ENCODE data around the gene OGFOD1.

OGFOD1 gene

GRCh38 chr16:56451753-56452689 is 667 bp downstream of the OGFOD1 start:
- DNase-seq (ENCODE audit: low read depth): peak; percentile 31
- peak overlapping the region; percentile 89 for H3K4me3 ChIP-seq (replicated peaks; ENCODE audit: low read depth, low read length)
- no peak for TF ChIP-seq CTCF (IDR thresholded peaks at IDR 0.05; ENCODE audit: low read length, missing control alignments)

- no peak for TF ChIP-seq CTCF (IDR thresholded peaks at IDR 0.05; ENCODE audit: low read length, missing control alignments)
- no peak for DNase-seq (ENCODE audit: low read depth)
- H3K4me3 ChIP-seq (replicated peaks; ENCODE audit: low read depth, low read length): no peak overlapping the region
These were observed 6.6 kb downstream of the OGFOD1 start for GRCh38 chr16:56457927-56458470.

- TF ChIP-seq CTCF (IDR thresholded peaks at IDR 0.05; ENCODE audit: low read length, missing control alignments): no peak
- no peak for DNase-seq (ENCODE audit: low read depth)
These were observed 8.7 kb downstream of the OGFOD1 start for GRCh38 chr16:56460101-56460500.

GRCh38 chr16:56462064-56462796 is 10.9 kb downstream of the OGFOD1 start:
- no peak overlapping the region for H3K4me3 ChIP-seq (replicated peaks; ENCODE audit: low read depth, low read length)
- no peak for DNase-seq (ENCODE audit: low read depth)
- no peak for TF ChIP-seq CTCF (IDR thresholded peaks at IDR 0.05; ENCODE audit: low read length, missing control alignments)

More at GRCh38 chr16:56460101-56460500, 8.7 kb downstream of the OGFOD1 start:
- H3K4me3 ChIP-seq (replicated peaks; ENCODE audit: low read depth, low read length): no peak overlapping the region

GRCh38 chr16:56463153-56463552 is 11.8 kb downstream of the OGFOD1 start:
- no peak for TF ChIP-seq CTCF (IDR thresholded peaks at IDR 0.05; ENCODE audit: low read length, missing control alignments)
- H3K4me3 ChIP-seq (replicated peaks; ENCODE audit: low read depth, low read length): no peak overlapping the region
- DNase-seq (ENCODE audit: low read depth): no peak

GRCh38 chr16:56466344-56466743 is 15.0 kb downstream of the OGFOD1 start:
- no peak overlapping the region for H3K4me3 ChIP-seq (replicated peaks; ENCODE audit: low read depth, low read length)
- TF ChIP-seq CTCF (IDR thresholded peaks at IDR 0.05; ENCODE audit: low read length, missing control alignments): no peak
- no peak for DNase-seq (ENCODE audit: low read depth)

All from fibroblast of pulmonary artery (primary cell).